Fibroblast of skin of right biceps (primary cell): ENCODE data around the gene CYP11A1.

Experiments
- DNase-seq: peaks from one replicate; pipeline ENCODE4 v3.0.0-alpha.2; 2013

The CYP11A1 gene

GRCh38 chr15:74387141-74387541, 19.7 kb upstream of the CYP11A1 start:
- DNase-seq: no peak

GRCh38 chr15:74386496-74387140, 19.2 kb upstream of the CYP11A1 start:
- DNase-seq: no peak

GRCh38 chr15:74385733-74386132, 18.3 kb upstream of the CYP11A1 start:
- no peak for DNase-seq

GRCh38 chr15:74384881-74385643, 17.6 kb upstream of the CYP11A1 start:
- DNase-seq: peak; percentile 67

- no peak for DNase-seq
Observed at GRCh38 chr15:74384566-74384880, 17.1 kb upstream of the CYP11A1 start.

GRCh38 chr15:74383695-74384565, 16.5 kb upstream of the CYP11A1 start:
- DNase-seq: peak; percentile 63

GRCh38 chr15:74383286-74383685, 15.8 kb upstream of the CYP11A1 start:
- DNase-seq: no peak

GRCh38 chr15:74382004-74382816, 14.8 kb upstream of the CYP11A1 start:
- DNase-seq: peak; percentile 74

GRCh38 chr15:74381481-74381880, 14.0 kb upstream of the CYP11A1 start:
- DNase-seq: no peak

GRCh38 chr15:74381190-74381453, 13.7 kb upstream of the CYP11A1 start:
- DNase-seq: no peak

- DNase-seq: no peak
Observed at GRCh38 chr15:74380361-74381189, 13.1 kb upstream of the CYP11A1 start.

GRCh38 chr15:74378848-74379247, 11.4 kb upstream of the CYP11A1 start:
- DNase-seq: peak; percentile 65

GRCh38 chr15:74377831-74378766, 10.7 kb upstream of the CYP11A1 start:
- DNase-seq: no peak

- no peak for DNase-seq
Observed at GRCh38 chr15:74376825-74377581, 9.6 kb upstream of the CYP11A1 start.

- no peak for DNase-seq
Observed at GRCh38 chr15:74376226-74376625, 8.8 kb upstream of the CYP11A1 start.

GRCh38 chr15:74375303-74375693, 7.9 kb upstream of the CYP11A1 start:
- peak; percentile 75 for DNase-seq

GRCh38 chr15:74374648-74375302, 7.3 kb upstream of the CYP11A1 start:
- DNase-seq: no peak

GRCh38 chr15:74373731-74374647, 6.5 kb upstream of the CYP11A1 start:
- DNase-seq: peak; percentile 87
